Neural cell (in vitro differentiated cells): ENCODE measurements around the gene ACBD6. TPM values are rescaled to one million over a fixed set of nuclear protein-coding genes. Genes with fewer than 3 reads are reported as not detected.

Experiments
- H2AFZ ChIP-seq: fragments of 200-600, 300-800 bp; sonication (generic), shearing (Covaris generic); 2 replicates; pipeline ENCODE4 v1.6.0; 2014; ENCODE audit warnings: low read depth, mild to moderate bottlenecking, antibody characterized with exemption, low read length, moderate library complexity
- H3F3A ChIP-seq: fragments of 200-600 bp; shearing (Covaris generic); 2 replicates; pipeline ENCODE4 v1.6.1; 2016; ENCODE audit warnings: mild to moderate bottlenecking, moderate library complexity, mixed read lengths, antibody characterized with exemption, low read length; ENCODE audit not compliant: insufficient read depth, poor library complexity, severe bottlenecking
- H3K27ac ChIP-seq: fragments of 200-600, 300-800 bp; sonication (generic), shearing (Covaris generic); 2 replicates; pipeline ENCODE4 v1.5.1; 2014; ENCODE audit warnings: mild to moderate bottlenecking, low read length, moderate library complexity
- H3K27me3 ChIP-seq: fragments of 300-800, 200-600 bp; sonication (generic), shearing (Covaris generic); 2 replicates; pipeline ENCODE4 v1.6.0; 2014; ENCODE audit warnings: mild to moderate bottlenecking, low read depth, low read length, moderate library complexity; ENCODE audit not compliant: insufficient read depth
- H3K36me3 ChIP-seq: fragments of 300-800, 200-600 bp; sonication (generic), shearing (Covaris generic); 2 replicates; pipeline ENCODE4 v1.5.1; 2014; ENCODE audit warnings: mild to moderate bottlenecking, antibody characterized with exemption, low read length, moderate library complexity; ENCODE audit not compliant: insufficient read depth
- H3K4me2 ChIP-seq: fragments of 300-800, 200-600 bp; sonication (generic), shearing (Covaris generic); 2 replicates; pipeline ENCODE4 v1.6.0; 2014; ENCODE audit warnings: mild to moderate bottlenecking, low read length
- H3K4me3 ChIP-seq: fragments of 300-800, 200-600 bp; sonication (generic), shearing (Covaris generic); 2 replicates; pipeline ENCODE4 v1.5.1; 2014; ENCODE audit warnings: mild to moderate bottlenecking, low read length, moderate library complexity
- H3K79me2 ChIP-seq: fragments of 200-600 bp; shearing (Covaris generic); replicated peaks from 2 replicates; pipeline ENCODE4 v1.6.0; 2014; ENCODE audit warnings: mild to moderate bottlenecking, low read length, moderate library complexity; ENCODE audit not compliant: insufficient read depth
- H3K9ac ChIP-seq: fragments of 300-800, 200-600 bp; sonication (generic), shearing (Covaris generic); 2 replicates; pipeline ENCODE4 v1.6.1; 2016; ENCODE audit warnings: mild to moderate bottlenecking, low read length, mixed read lengths
- H3K9me2 ChIP-seq: fragments of 200-600 bp; shearing (Covaris generic); 2 replicates; pipeline ENCODE4 v1.6.1; 2016; ENCODE audit warnings: mild to moderate bottlenecking, low read length, mixed read lengths; ENCODE audit not compliant: insufficient read depth
- H3K9me3 ChIP-seq: fragments of 200-600, 300-800 bp; sonication (generic), shearing (Covaris generic); 2 replicates; pipeline ENCODE4 v1.6.1; 2016; ENCODE audit warnings: mild to moderate bottlenecking, mixed run types, low read length, moderate library complexity, mixed read lengths
- H4K20me1 ChIP-seq: fragments of 200-600 bp; shearing (Covaris generic); 2 replicates; pipeline ENCODE4 v1.6.1; 2016; ENCODE audit warnings: mild to moderate bottlenecking, mixed run types; ENCODE audit not compliant: insufficient read depth
- CTCF ChIP-seq: fragments of 450-650 bp; IDR thresholded peaks from 2 replicates; pipeline ENCODE4 v1.5.1; 2014; ENCODE audit warnings: antibody characterized with exemption, mild to moderate bottlenecking, moderate library complexity; ENCODE audit not compliant: poor library complexity, severe bottlenecking
- EP300 ChIP-seq: fragments of 450-650 bp; conservative IDR thresholded peaks from 2 replicates; pipeline ENCODE4 v1.6.1; 2014; ENCODE audit warnings: antibody characterized with exemption, mild to moderate bottlenecking, moderate library complexity; ENCODE audit not compliant: poor library complexity, severe bottlenecking
- EZH2 ChIP-seq: fragments of 200-600, 300-800 bp; shearing (Covaris generic), sonication (generic); IDR thresholded peaks from 2 replicates; pipeline ENCODE4 v1.6.1; 2014; ENCODE audit warnings: antibody characterized with exemption, low read length, borderline replicate concordance, mild to moderate bottlenecking; ENCODE audit not compliant: insufficient read depth, poor library complexity, severe bottlenecking
- MXI1 ChIP-seq: fragments of 450-650 bp; conservative IDR thresholded peaks from 2 replicates; pipeline ENCODE4 v1.6.1; 2014; ENCODE audit warnings: antibody characterized with exemption, mild to moderate bottlenecking; ENCODE audit not compliant: poor library complexity, severe bottlenecking
- POLR2AphosphoS5 ChIP-seq: IDR thresholded peaks from 2 replicates; pipeline ENCODE4 v1.6.1; 2012
- RAD21 ChIP-seq: fragments of 450-650 bp; conservative IDR thresholded peaks from 2 replicates; pipeline ENCODE4 v1.6.1; 2014; ENCODE audit warnings: antibody characterized with exemption, mild to moderate bottlenecking, moderate library complexity
- REST ChIP-seq: IDR thresholded peaks from 2 replicates; pipeline ENCODE4 v1.6.1; 2012; ENCODE audit warnings: borderline replicate concordance
- SMC3 ChIP-seq: fragments of 450-650 bp; conservative IDR thresholded peaks from 2 replicates; pipeline ENCODE4 v1.6.1; 2014; ENCODE audit warnings: antibody characterized with exemption, mild to moderate bottlenecking, moderate library complexity; ENCODE audit not compliant: poor library complexity
- TAF1 ChIP-seq: IDR thresholded peaks from 2 replicates; pipeline ENCODE4 v1.6.1; 2012; ENCODE audit warnings: low read depth
- polyA plus RNA-seq: library from polyadenylated mRNA; depleted of rRNA; stranded (reverse); fragments of >200 nt; gene quantifications from 2 replicates; pipeline ENCODE4 v1.2.3, GENCODE V29; 2014

Gene ACBD6
- polyA plus RNA-seq, 1 donor from 2014 or later: 92.4 TPM

- H3K36me3 ChIP-seq: no peaks in the 10 kb centered on the region
- no peaks in the 10 kb centered on the region for H3K9me3 ChIP-seq
- H3K4me3 ChIP-seq: no peak overlapping the region
- no peak overlapping the region for H3K4me2 ChIP-seq
- H3K9me2 ChIP-seq: no peaks in the 10 kb centered on the region
- no peaks in the 10 kb centered on the region for H3K27me3 ChIP-seq
- H4K20me1 ChIP-seq: no peaks in the 10 kb centered on the region
- no peaks in the 10 kb centered on the region for H3F3A ChIP-seq
- H2AFZ ChIP-seq: no peak overlapping the region
- no peaks in the 10 kb centered on the region for H3K79me2 ChIP-seq
- TF ChIP-seq SMC3 (no peak), REST (no peak), EZH2 (no peak), TAF1 (no peak), POLR2AphosphoS5 (no peak), CTCF (no peak), RAD21 (no peak), EP300 (no peak), MXI1 (no peak)
- no peak overlapping the region for H3K27ac ChIP-seq
- H3K9ac ChIP-seq: no peak overlapping the region
These were observed 221.8 kb downstream of the ACBD6 start for GRCh38 chr1:180280617-180281016.

- Histone ChIP-seq H3K9me3 (no peaks in the 10 kb centered on the region), H3K27me3 (no peaks in the 10 kb centered on the region), H4K20me1 (no peaks in the 10 kb centered on the region), H3F3A (no peaks in the 10 kb centered on the region), H3K9ac (no peak overlapping the region), H3K9me2 (no peaks in the 10 kb centered on the region), H2AFZ (no peak overlapping the region), H3K4me2 (no peak overlapping the region), H3K4me3 (no peak overlapping the region), H3K27ac (no peak overlapping the region), H3K36me3 (no peaks in the 10 kb centered on the region), H3K79me2 (no peaks in the 10 kb centered on the region)
- no peak for TF ChIP-seq TAF1
These were observed 222.7 kb downstream of the ACBD6 start for GRCh38 chr1:180279651-180280050.
